Kidney tubule cell (primary cell): Measurements from ENCODE around the gene NUP42.
A peak's percentile ranks its signal among the peaks of the same experiment; 100 is the strongest.

ENCODE experiments used
- DNase-seq: peaks from one replicate; pipeline ENCODE4 v3.0.0-alpha.2; 2018; ENCODE audit warnings: low spot score

Gene NUP42

DNA sequence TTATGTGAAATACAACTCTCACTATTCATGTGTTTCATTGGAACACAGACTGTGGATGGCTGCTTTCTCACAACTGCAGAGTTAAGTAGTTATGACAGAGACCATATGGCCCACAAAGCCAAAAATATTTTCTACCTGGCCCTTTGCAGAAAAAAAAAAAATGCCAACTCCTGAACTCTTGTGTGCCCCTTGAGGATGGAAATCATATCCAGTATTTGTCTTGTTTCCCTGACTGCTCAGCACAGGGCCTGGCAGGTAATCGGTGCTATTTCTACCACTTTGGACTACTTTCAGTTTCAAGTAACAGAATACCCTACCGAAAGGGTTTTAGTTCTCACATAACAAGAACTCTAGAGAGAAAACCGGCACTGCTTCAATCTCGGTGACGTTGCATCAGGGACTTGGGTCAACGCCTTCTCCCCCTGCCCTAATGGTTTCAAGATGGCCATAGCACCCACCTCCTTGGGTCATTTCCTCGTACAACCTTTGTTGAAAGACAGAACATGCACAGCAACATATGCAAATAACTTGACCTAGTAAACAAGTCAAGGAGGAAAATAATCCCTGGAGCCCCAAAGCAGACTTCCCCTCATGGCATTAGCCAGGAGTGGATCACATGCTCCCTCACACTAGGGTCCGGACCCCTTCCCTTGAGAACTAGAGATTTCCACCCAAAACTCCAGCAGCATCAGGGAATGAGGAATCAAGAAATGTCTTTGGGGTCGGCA, 52.9 kb downstream of the NUP42 start:
- DNase-seq = peak; percentile 26

DNA sequence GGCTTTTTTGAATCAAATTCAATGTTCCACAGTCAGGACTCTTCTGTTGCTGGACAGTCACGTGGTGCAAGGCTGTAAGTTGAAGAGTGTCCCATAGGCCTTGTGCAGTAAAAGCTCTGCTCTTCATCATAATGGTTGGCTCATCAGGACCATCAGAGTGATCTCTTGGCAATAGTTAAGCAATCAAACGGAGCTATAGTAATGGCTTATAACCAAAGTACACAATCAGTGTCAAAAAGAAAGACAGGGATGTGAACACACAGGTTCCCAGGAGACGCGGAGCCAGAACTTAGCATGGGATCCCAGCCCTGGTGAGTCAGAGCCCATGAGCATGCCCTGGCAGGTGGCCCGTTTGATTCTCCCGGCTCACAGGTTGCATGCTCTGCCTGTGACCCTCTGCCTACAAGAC, 54.0 kb downstream of the NUP42 start:
- peak; percentile 76 for DNase-seq

DNA sequence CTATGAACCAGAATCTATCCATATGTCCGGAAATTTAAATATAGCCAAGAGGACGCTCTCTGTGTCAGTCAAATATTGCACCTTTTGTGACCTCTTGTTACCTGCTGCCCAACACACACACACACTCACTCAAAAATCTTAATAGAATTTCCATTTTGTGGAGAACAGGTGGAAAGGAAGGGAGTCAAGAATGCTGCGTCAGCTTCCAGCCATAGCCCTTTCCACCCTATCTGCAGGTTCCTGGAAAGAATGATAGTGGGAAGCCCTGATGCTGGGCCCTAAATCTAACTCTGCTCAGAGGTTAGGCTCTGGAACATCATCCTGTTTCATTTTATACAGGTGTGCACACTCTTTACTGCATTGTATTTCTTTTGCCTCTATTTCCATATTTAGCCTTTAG, 55.2 kb downstream of the NUP42 start:
- DNase-seq = no peak

DNA sequence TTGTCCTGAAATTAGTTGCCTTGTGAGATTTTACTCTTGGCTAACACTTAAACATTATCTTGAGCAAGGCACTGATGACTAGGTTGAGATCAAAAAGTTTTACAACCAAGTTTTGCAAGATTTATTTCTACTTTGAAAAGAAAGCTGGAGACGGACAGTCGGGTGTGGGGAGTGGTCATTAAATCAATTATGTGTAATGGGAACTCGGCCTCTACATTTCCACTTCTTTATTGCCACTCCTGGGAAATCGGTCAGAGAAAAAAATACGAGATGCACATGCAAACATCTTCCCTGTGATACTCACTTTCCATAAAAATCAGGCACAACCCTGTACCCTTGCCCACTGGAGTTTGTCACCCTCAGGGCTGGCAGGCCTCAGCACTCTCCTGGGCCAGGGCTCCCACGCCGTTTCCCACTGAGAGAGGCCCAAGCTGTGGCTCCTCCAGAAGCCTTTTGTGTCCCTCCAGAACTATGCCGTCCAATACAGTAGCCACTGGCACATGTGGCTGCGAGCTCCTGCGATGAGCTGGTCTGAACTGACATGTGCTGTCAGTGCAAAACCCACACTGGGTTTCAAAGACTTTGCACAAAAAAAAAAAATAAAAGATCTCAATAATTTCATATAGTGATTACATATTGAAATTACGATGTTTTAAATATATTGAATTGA, 57.3 kb downstream of the NUP42 start:
- no peak for DNase-seq

DNA sequence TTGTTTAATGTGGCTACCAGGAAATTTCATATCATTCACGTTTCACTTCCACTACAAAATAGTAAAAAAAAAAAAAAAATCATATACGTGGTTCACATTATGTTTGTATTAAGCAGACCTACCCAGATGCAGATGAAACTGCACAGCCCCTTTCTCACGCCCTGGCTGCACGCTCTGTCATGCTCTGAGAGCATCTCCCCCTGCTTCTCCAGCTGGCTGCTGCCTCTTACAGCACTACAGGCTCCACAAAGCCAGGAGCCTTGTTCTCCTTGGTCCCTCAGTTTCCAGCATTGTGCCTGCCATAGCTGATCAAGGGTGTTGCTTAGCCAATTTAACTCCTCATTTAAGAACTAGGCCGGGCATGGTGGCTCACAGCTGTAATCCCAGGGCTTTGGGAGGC, 57.9 kb downstream of the NUP42 start:
- no peak for DNase-seq

DNA sequence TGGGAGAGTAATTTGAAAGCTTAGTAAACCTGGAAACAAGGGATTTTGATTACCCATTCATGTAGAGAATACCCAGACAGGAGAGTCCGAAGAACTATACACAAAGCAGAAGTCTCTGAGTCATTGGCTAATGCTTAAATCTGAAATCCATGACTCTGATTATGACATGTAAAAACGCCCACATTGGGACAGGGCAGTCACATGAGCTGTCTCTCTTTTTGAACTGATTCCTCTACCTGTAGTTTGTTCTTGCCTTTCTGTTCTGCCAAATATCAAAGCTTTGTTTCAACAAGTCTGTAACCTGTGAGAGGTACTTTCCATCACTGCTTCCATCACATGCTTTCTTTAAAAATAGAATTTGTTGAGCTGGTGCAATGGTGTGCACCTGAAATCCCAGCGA, 60.5 kb downstream of the NUP42 start:
- DNase-seq = peak; percentile 26

DNA sequence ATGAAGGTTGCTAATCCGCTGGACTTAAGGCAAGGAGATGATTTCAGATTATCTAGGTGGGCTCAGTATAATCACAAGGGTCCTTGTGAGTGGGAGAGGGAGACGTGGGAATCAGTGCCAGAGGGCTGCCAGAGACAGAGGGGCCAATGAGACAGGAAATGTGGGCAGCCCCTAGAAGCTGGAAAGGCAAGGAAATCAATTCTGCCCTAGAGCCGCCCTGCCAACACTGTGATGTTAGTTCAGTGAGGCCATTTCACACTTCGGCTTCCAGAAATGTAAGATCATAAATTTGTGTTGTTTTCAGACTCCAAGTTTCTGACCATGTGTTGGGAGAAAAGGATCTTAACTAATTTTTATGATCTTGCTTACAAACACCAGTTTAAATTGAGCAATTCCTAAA, 61.1 kb downstream of the NUP42 start:
- DNase-seq = no peak

DNA sequence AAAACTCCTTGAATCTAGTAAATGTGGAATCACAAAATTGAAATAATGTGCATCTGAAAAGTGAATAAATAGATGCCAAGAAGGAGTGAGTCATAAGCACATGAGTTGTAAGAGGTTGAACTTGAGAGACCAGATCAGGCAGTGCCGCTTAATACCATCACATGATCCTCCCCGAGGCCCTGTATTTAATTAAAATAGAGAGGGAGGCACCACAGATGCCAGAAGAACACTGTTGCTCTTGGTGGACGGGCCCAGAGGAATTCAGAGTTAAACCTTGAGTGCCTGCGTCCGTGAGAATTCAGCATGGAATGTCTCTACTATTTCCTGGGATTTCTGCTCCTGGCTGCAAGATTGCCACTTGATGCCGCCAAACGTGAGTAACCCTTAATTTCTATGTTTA, 64.7 kb downstream of the NUP42 start, which contains the start of gene GPNMB:
Gene GPNMB, plus strand, starts transcription at position 221 of the 400 bp plus-strand sequence. Its CDS starts 83 bp downstream, at position 304.
- DNase-seq = peak; percentile 68

DNA sequence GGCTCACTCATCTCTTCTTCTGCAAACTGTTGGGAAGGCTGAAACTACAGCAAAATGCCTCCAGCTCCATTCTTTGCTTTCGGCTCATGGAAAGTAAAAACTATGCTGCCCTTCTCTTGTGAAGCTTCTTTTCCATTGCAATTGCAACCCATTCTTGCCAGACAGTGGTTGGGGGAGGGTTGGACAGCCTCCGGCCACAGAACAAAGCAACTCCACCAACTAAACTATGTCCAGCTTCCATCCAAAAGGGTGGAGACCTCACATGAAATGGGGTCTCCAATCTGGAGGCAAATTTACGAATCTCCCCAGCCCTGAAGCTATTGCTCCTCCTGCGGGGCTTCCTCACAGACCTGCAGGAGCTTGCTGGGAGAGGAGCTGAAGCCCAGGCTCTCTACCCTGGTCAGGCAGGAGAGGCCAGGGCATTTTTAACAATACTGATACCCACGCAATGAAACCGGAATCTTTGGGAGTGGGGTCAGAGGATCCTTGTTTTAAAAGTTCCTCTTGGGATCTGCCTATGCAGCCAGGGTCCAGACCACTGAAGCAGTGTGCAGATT, 65.3 kb downstream of the NUP42 start:
- peak; percentile 11 for DNase-seq

DNA sequence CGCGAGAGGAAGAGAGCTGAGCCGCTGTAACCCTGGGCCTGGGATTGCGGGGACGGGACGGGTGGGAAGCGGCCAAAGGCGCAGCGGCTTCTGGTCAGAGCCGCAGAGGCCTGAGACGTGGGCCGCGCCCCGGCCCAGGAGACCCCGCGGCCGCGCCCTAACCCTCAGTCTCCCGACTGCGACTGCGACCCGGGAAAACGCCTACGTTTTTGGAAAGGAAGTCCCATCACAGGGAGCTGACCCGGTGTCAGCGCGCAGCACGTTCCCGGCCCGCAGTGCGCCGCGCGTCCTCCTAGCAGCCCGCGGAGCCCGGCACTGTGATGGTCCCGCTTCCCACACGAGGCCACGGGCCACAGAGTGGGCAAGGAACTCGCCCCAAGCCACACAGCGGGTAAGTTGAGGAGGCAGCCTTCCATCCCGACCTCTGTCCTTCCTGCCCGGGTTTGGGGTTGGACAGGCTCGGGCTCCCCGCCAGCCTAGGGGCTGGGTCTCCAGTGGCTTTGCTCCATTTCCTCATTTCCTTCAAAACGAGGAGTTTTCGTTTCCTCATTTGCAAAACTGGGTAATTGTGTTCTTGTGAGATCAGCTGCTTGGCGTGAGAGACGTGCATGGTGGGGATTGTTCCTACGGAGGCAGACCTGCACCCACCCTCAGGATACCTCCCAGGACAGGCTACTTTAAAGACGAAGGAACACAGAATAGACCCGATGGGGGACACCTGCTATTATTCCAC, 65.9 kb downstream of the NUP42 start:
- peak; percentile 9 for DNase-seq

DNA sequence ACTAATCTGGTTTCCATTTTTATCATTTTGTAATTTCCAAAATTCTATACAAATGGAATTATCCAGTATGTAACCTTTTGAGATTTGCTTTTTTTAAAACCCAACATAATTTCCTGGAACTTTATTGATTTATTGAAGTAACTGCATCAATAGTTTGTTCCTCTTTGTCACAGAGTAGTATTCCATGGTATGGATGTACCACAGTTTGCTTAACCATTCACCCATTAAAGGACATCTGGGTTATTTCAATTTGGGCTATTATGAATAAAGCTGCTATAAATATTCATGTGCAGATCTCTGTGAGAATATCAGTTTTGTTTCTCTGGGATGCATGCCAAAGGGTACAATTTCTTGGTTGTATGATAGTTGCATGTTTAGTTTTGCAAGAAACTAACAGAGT, 67.6 kb downstream of the NUP42 start:
- no peak for DNase-seq
